AG09309 (cell line): ENCODE results near the gene FAU.

ENCODE experiments used
- DNase-seq: peaks from one replicate; pipeline ENCODE4 v3.0.0-alpha.2; 2010; ENCODE audit warnings: low read depth
- H3K4me3 ChIP-seq: 2 replicates; pipeline ENCODE4 v1.5.1; 2011; ENCODE audit warnings: mild to moderate bottlenecking, low read depth, low read length, moderate library complexity; ENCODE audit not compliant: control insufficient read depth
- CTCF ChIP-seq: IDR thresholded peaks from 2 replicates; pipeline ENCODE4 v1.5.1; 2011; ENCODE audit warnings: mild to moderate bottlenecking, low read depth, low read length, inconsistent platforms; ENCODE audit not compliant: insufficient read depth, control insufficient read depth; ENCODE audit errors: missing control alignments

The FAU gene

GRCh38 chr11:65116370-65117205 lies 5.3 kb downstream of the FAU start:
- TF ChIP-seq CTCF, result peak; percentile 4
- no peak for DNase-seq

GRCh38 chr11:65115361-65116082 lies 6.4 kb downstream of the FAU start:
- no peak overlapping the region for H3K4me3 ChIP-seq
- DNase-seq, result no peak
- no peak for TF ChIP-seq CTCF

More at GRCh38 chr11:65116370-65117205, 5.3 kb downstream of the FAU start:
- peak overlapping the region; percentile 63 for H3K4me3 ChIP-seq

GRCh38 chr11:65114538-65115171 lies 7.3 kb downstream of the FAU start:
- TF ChIP-seq CTCF, result no peak
- no peak overlapping the region for H3K4me3 ChIP-seq
- no peak for DNase-seq

- H3K4me3 ChIP-seq, result no peak overlapping the region
- DNase-seq, result no peak
- TF ChIP-seq CTCF, result no peak
These were observed 8.1 kb downstream of the FAU start for GRCh38 chr11:65113839-65114238.

- no peak for TF ChIP-seq CTCF
- H3K4me3 ChIP-seq, result no peak overlapping the region; the same call in 1 of the 2 replicates
- DNase-seq, result no peak
These were observed 8.6 kb downstream of the FAU start for GRCh38 chr11:65113361-65113756.

- DNase-seq, result no peak
- TF ChIP-seq CTCF, result peak; percentile 56
- H3K4me3 ChIP-seq, result peak overlapping the region; percentile 50
These were observed 9.2 kb downstream of the FAU start for GRCh38 chr11:65112546-65113360.
